Adrenal gland (tissue), 12 donors: ENCODE results near the gene JAM3. TPM values are rescaled to one million over a fixed set of nuclear protein-coding genes. Genes with fewer than 3 reads are reported as not detected.
"Not testable (repeated sequence)": the region's sequence is repeated elsewhere in the genome, so short reads cannot be mapped to it uniquely, and the experiment has no call there.

Source experiments
- DNase-seq, 7 donors: peaks; one replicate each; pipeline ENCODE4 v3.0.0-alpha.2; 2019 to 2020
- H3K27ac ChIP-seq, 5 donors: fragments of 200-600 bp; sonication (generic) in 4 of 5; 1 replicate in 3 of 5; 2 replicates in 2 of 5; pipeline versions ENCODE4 v1.5.1 to v1.8.0; 2016 to 2020; ENCODE audit warnings: mild to moderate bottlenecking in 1 of 5
- H3K27me3 ChIP-seq: fragments of 200-600 bp; 2 replicates; pipeline ENCODE4 v1.8.0; 2021
- H3K36me3 ChIP-seq, 2 donors: fragments of 200-600 bp; replicated peaks in 1 of 2; 1 replicate in 1 of 2; 2 replicates in 1 of 2; pipeline versions ENCODE4 v1.5.1 to v1.8.0; 2018 to 2022
- H3K4me1 ChIP-seq, 2 donors: fragments of 200-600 bp; replicated peaks in 1 of 2; 1 replicate in 1 of 2; 2 replicates in 1 of 2; pipeline versions ENCODE4 v1.5.1 to v1.8.0; 2018 to 2021
- H3K4me3 ChIP-seq, 4 donors: fragments of 200-600 bp; sonication (generic) in 3 of 4; one replicate each; pipeline ENCODE4 v1.5.1; 2016 to 2018
- H3K9me3 ChIP-seq, 3 donors: fragments of 200-600 bp; sonication (generic) in 1 of 3; replicated peaks in 1 of 3; 1 replicate in 2 of 3; 2 replicates in 1 of 3; pipeline versions ENCODE4 v1.5.1 to v1.8.0; 2016 to 2021
- CTCF ChIP-seq, 6 experiments: fragments of 450-650 bp in 4 of 6; fragments of 200-600 bp in 2 of 6; sonication (generic) in 1 of 6; IDR thresholded peaks; 1 replicate in 5 of 6; 2 replicates in 1 of 6; pipeline versions ENCODE4 v1.5.1 to v1.8.0; 2016 to 2021; ENCODE audit warnings: antibody characterized with exemption in 6 of 6, mild to moderate bottlenecking in 2 of 6, moderate library complexity in 1 of 6
- POLR2A ChIP-seq, 2 donors: fragments of 450-650 bp; IDR thresholded peaks; one replicate each; pipeline ENCODE4 v1.6.1; 2017; ENCODE audit warnings: antibody characterized with exemption in 2 of 2, mild to moderate bottlenecking in 2 of 2, moderate library complexity in 1 of 2
- WGBS, 4 donors: extraction: QIAGEN DNeasy Blood & Tissue Kit in 2 of 4; methylation state at CpG; one replicate each; pipeline versions ENCODE4 v1.1.5 to v1.1.7; 2013 to 2017; 5-methylcytosine and 5-hydroxymethylcytosine counted together
- intact Hi-C, 2 donors: fragments of 100-400 bp; cut with DNase I; formaldehyde crosslinking; loops; one replicate each; pipeline versions ENCODE4 v1.14.1 to v1.15.0; 2022 to 2023
- polyA plus RNA-seq, 3 donors: library from polyadenylated mRNA; stranded (reverse); fragments of 200-250 nt in 2 of 3; fragments of 350-450 nt in 1 of 3; fragmentation: Illumina TruSeq in 1 of 3; extraction: RNeasy Lipid Tissue Mini Kit (QIAGEN cat#74804) in 1 of 3; gene quantifications; one replicate each; pipeline ENCODE4 v1.2.3, GENCODE V29; 2013 to 2014
- total RNA-seq, 9 donors: library from RNA; depleted of rRNA in 4 of 9; stranded (reverse); fragments of >200 nt in 4 of 9; fragments of 120-200 nt in 1 of 9; fragmentation: NEBNext Ultra II Directional in 1 of 9; extraction: Animal tissue kit (Norgen Biotek cat#: 25700) in 1 of 9; gene quantifications; one replicate each; pipeline versions ENCODE4 v1.1.0 to v1.2.4, GENCODE V29; 2013 to 2023
- donor health status: healthy with polysubstance abuse.
- donor health status: Bipolar disorder and iron deficiency.
- donor health status: DM: yes; HTN: yes; CAD: no.
- donor health status: DM: no; HTN: no; CAD: no.
- donor health status: DM: no; HTN: no; CAD: no.
- donor health status: DM: yes; HTN: yes; CAD: no.

The JAM3 gene
- total and polyA plus RNA-seq, 12 donors, result 18.0 to 42.2 (median 31.9) TPM

GRCh38 chr11:134100171-134100570 lies 31.3 kb downstream of the JAM3 start:
- H3K27me3 ChIP-seq, result no peaks in the 10 kb centered on the region
- no peak overlapping the region for H3K4me3 ChIP-seq
- no peak for TF ChIP-seq POLR2A (IDR thresholded peaks at IDR 0.05)
- TF ChIP-seq CTCF (IDR thresholded peaks at IDR 0.05), result no peak
- WGBS, 4 donors, result 81 to 93% (median 89%) methylated on average over 2 of the region's 2 CpGs
- H3K36me3 ChIP-seq, result no peaks in the 10 kb centered on the region
- H3K9me3 ChIP-seq, result no peaks in the 10 kb centered on the region
- no peak for DNase-seq
- intact Hi-C loops, result no loop called here
- no peak overlapping the region for H3K27ac ChIP-seq
- H3K4me1 ChIP-seq, result no peaks in the 10 kb centered on the region

GRCh38 chr11:134101282-134101681 lies 32.4 kb downstream of the JAM3 start:
- H3K27me3 ChIP-seq, result no peaks in the 10 kb centered on the region
- no peak overlapping the region for H3K4me3 ChIP-seq
- intact Hi-C loops, result no loop called here
- no peaks in the 10 kb centered on the region for H3K4me1 ChIP-seq
- no peaks in the 10 kb centered on the region for H3K36me3 ChIP-seq
- TF ChIP-seq POLR2A (IDR thresholded peaks at IDR 0.05) (no peak), CTCF (IDR thresholded peaks at IDR 0.05) (no peak)
- no peaks in the 10 kb centered on the region for H3K9me3 ChIP-seq
- no peak for DNase-seq
- H3K27ac ChIP-seq, result no peak overlapping the region

GRCh38 chr11:134110252-134110815 lies 41.5 kb downstream of the JAM3 start:
- H3K4me1 ChIP-seq, result no peaks in the 10 kb centered on the region
- DNase-seq, result no peak
- 89 to 92% (median 90%) methylated on average over 5 of the region's 5 CpGs for WGBS, 4 donors
- H3K27ac ChIP-seq, result no peak overlapping the region
- no peaks in the 10 kb centered on the region for H3K27me3 ChIP-seq
- no peak for TF ChIP-seq CTCF (IDR thresholded peaks at IDR 0.05)
- TF ChIP-seq POLR2A (IDR thresholded peaks at IDR 0.05), result no peak
- intact Hi-C loops, result no loop called here
- no peaks in the 10 kb centered on the region for H3K36me3 ChIP-seq
- H3K4me3 ChIP-seq, result no peak overlapping the region
- peaks cover 0 to 13% (median 0%) of the 10 kb centered on the region in 3 donors for H3K9me3 ChIP-seq

- intact Hi-C loops, result not testable (repeated sequence)
Measured at GRCh38 chr11:134113787-134114186, 44.9 kb downstream of the JAM3 start.

GRCh38 chr11:134116210-134116609 lies 47.3 kb downstream of the JAM3 start:
- WGBS, 4 donors, result 89 to 97% (median 90%) methylated on average over 1 of the region's 1 CpG
- H3K36me3 ChIP-seq, result no peaks in the 10 kb centered on the region
- TF ChIP-seq CTCF (IDR thresholded peaks at IDR 0.05), result no peak
- no peak for TF ChIP-seq POLR2A (IDR thresholded peaks at IDR 0.05)
- no peak overlapping the region for H3K27ac ChIP-seq
- H3K27me3 ChIP-seq, result no peaks in the 10 kb centered on the region
- H3K4me3 ChIP-seq, result no peak overlapping the region
- intact Hi-C loops, result no loop called here
- peaks cover 14 to 24% of the 10 kb centered on the region in 2 donors for H3K4me1 ChIP-seq
- H3K9me3 ChIP-seq, result no peaks in the 10 kb centered on the region
- DNase-seq, result no peak

More at GRCh38 chr11:134113787-134114186, 44.9 kb downstream of the JAM3 start:
- not testable (repeated sequence) for H3K4me1 ChIP-seq, H3K9me3 ChIP-seq, DNase-seq, H3K4me3 ChIP-seq, H3K27me3 ChIP-seq, H3K27ac ChIP-seq, H3K36me3 ChIP-seq
- WGBS, 4 donors, result 71 to 100% (median 100%) methylated on average over 1 of the region's 1 CpG
